Activated T-helper 2 cell treated with anti-CD3 and anti-CD28 coated beads, Interferon-gamma antibody, Interleukin-2, Interleukin-4, amounts not matched to agents 10 μg/mL and 5 μg/mL and 100 μg/mL, durations not matched to agents 14 hours and 24 hours and 36 hours (primary cell): ENCODE results near the gene PTPRF. TPM values are rescaled to one million over a fixed set of nuclear protein-coding genes. Genes with fewer than 3 reads are reported as not detected.

Source experiments
- total RNA-seq: library from RNA; stranded (reverse); gene quantifications from 2 replicates; pipeline ENCODE4 v1.2.3, GENCODE V29; 2022

PTPRF gene
- total RNA-seq, 1 donor from 2014 or later = 3.0 TPM

Other genes starting within 250 kb of the PTPRF start
- not detected in 2 replicates for gene C1orf210, start 245.3 kb upstream of the PTPRF start, total RNA-seq
- gene TIE1, start 229.9 kb upstream of the PTPRF start, total RNA-seq = 2.9 and 3.1 TPM in 2 replicates
- not detected in 2 replicates for gene MPL, start 193.1 kb upstream of the PTPRF start, total RNA-seq
- gene CDC20, start 171.9 kb upstream of the PTPRF start, total RNA-seq = 125 and 128 TPM in 2 replicates
- 82.7 and 83.6 TPM in 2 replicates for gene ELOVL1, start 162.9 kb upstream of the PTPRF start, total RNA-seq
- gene MED8, start 141.1 kb upstream of the PTPRF start, total RNA-seq = 40.8 and 41.6 TPM in 2 replicates
- gene SZT2, start 141.0 kb upstream of the PTPRF start, total RNA-seq = 56.6 and 58.4 TPM in 2 replicates
- 22.6 and 26.3 TPM in 2 replicates for gene HYI, start 77.0 kb upstream of the PTPRF start, total RNA-seq
- gene KDM4A, start 119.3 kb downstream of the PTPRF start, total RNA-seq = 28.0 and 31.5 TPM in 2 replicates
- 22.0 and 26.1 TPM in 2 replicates for gene ST3GAL3, start 176.7 kb downstream of the PTPRF start, total RNA-seq